Measurements from ENCODE around the gene ARV1. TPM values are rescaled to one million over a fixed set of nuclear protein-coding genes. Genes with fewer than 3 reads are reported as not detected.
A peak's percentile ranks its signal among the peaks of the same experiment; 100 is the strongest.

Gene ARV1
- total and polyA plus RNA-seq, 10 donors: 11.8 to 31.6 (median 18.2) TPM

DNA sequence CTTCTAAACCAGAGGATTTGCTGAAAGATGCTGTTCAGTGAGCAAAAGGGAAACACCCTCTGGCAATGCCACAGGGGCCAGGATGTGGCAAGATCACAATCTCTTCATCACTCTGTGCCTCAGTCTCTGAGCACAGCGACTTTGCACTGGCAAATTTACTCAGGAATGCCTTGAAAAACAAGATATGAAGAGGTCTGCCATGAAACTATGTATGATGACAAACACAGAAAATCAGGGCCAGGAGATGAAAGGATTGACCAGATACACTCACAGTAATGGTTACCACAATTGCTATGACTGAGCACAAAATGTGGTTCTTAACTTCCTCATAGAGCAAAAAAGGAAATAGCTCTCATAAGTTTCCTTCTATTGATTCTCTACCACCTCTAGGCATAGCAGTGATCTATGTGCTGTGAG lies 6.0 kb upstream of the ARV1 start:
- WGBS, 5 donors: 5 to 37% (median 27%) methylated on average over 1 of the region's 1 CpG
- Histone ChIP-seq H3K4me1 (peaks cover 22 to 85% (median 51%) of the 10 kb centered on the region in 6 donors), H3K27me3 (replicated peaks in 1 of 7) (no peaks in the 10 kb centered on the region), H3K9me3 (no peaks in the 10 kb centered on the region), H3K4me3 (peak overlapping the region in 1 of 8 donors; percentile 44), H3K27ac (peak overlapping the region; percentile 22 to 87 (median 74)), H3K36me3 (peaks cover 0 to 17% (median 0%) of the 10 kb centered on the region in 6 donors)
- intact Hi-C loops (cut with DNase I; ENCODE audit: low total_unique reads): no loop called here
- TF ChIP-seq CTCF (IDR thresholded peaks at IDR 0.05 in 8 of 11, conservative IDR thresholded peaks at IDR 0.05 in 3 of 11): no peak
- TF ChIP-seq POLR2AphosphoS5 (IDR thresholded peaks at IDR 0.05): peak in 1 of 3 donors; percentile 68
- no peak for TF ChIP-seq POLR2A (IDR thresholded peaks at IDR 0.05)
- no peak for DNase-seq

- peaks cover 0 to 11% (median 0%) of the 10 kb centered on the region in 6 donors for H3K36me3 ChIP-seq
- intact Hi-C loops (cut with DNase I; ENCODE audit: low total_unique reads): loop anchor here (5.0 kb wide), 1 partner anchor 62 kb away; no protein-coding TSS in a partner anchor
- DNase-seq: no peak
- WGBS, 5 donors: 82 to 97% (median 89%) methylated on average over 2 to 3 of the region's 3 CpGs
- no peaks in the 10 kb centered on the region for H3K9me3 ChIP-seq
- no peak overlapping the region for H3K4me3 ChIP-seq
- H3K27me3 ChIP-seq (replicated peaks in 1 of 7): no peaks in the 10 kb centered on the region
- peaks cover 31 to 87% (median 59%) of the 10 kb centered on the region in 6 donors for H3K4me1 ChIP-seq
- peak overlapping the region in 4 of 8 donors; percentile 12 to 92 (median 86) for H3K27ac ChIP-seq
- TF ChIP-seq POLR2AphosphoS5 (IDR thresholded peaks at IDR 0.05): no peak
- no peak for TF ChIP-seq CTCF (IDR thresholded peaks at IDR 0.05 in 8 of 11, conservative IDR thresholded peaks at IDR 0.05 in 3 of 11)
- TF ChIP-seq POLR2A (IDR thresholded peaks at IDR 0.05): no peak
Observed at GRCh38 chr1:230975636-230976035, 3.3 kb upstream of the ARV1 start.

DNA sequence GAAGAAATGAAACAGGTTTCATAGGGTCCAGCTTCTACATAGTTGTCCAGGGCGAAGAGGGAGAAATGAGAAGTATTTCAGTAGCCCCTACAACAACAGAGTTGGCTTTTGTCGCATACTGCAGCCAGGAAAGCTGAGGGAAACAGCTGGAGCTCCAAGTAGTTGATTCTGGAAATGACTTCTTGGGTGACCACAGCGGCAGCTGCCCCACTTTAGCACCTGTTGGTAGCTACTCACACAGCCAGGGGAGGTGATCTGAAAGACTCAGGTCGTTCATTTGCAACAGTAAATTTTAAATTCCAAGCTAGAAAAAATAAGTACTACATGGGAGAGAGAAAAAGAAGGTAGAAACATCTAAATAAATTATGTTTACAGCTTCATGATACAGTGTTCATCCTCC lies 2.5 kb upstream of the ARV1 start:
- peak overlapping the region in 7 of 8 donors; percentile 73 to 92 (median 85) for H3K27ac ChIP-seq
- WGBS, 5 donors: 82 to 94% (median 90%) methylated on average over 4 of the region's 4 CpGs
- intact Hi-C loops (cut with DNase I; ENCODE audit: low total_unique reads): loop anchor here (5.0 kb wide), 1 partner anchor 61 kb away; no protein-coding TSS in a partner anchor
- no peak for DNase-seq
- peaks cover 31 to 88% (median 59%) of the 10 kb centered on the region in 6 donors for H3K4me1 ChIP-seq
- peaks cover 0 to 17% (median 0%) of the 10 kb centered on the region in 6 donors for H3K36me3 ChIP-seq
- no peaks in the 10 kb centered on the region for H3K9me3 ChIP-seq
- no peaks in the 10 kb centered on the region for H3K27me3 ChIP-seq (replicated peaks in 1 of 7)
- H3K4me3 ChIP-seq: peak overlapping the region in 1 of 8 donors; percentile 99
- TF ChIP-seq CTCF (IDR thresholded peaks at IDR 0.05 in 8 of 11, conservative IDR thresholded peaks at IDR 0.05 in 3 of 11) (no peak), POLR2A (IDR thresholded peaks at IDR 0.05) (no peak), POLR2AphosphoS5 (IDR thresholded peaks at IDR 0.05) (no peak)

- intact Hi-C loops (cut with DNase I; ENCODE audit: low total_unique reads): loop anchor here (5.0 kb wide), 1 partner anchor 60 kb away; no protein-coding TSS in a partner anchor
- peak overlapping the region; percentile 78 to 99 (median 94) for H3K4me3 ChIP-seq
- no peak for TF ChIP-seq CTCF (IDR thresholded peaks at IDR 0.05 in 8 of 11, conservative IDR thresholded peaks at IDR 0.05 in 3 of 11)
- TF ChIP-seq POLR2AphosphoS5 (IDR thresholded peaks at IDR 0.05): peak in 1 of 3 donors; percentile 70
- no peaks in the 10 kb centered on the region for H3K27me3 ChIP-seq (replicated peaks in 1 of 7)
- peak overlapping the region; percentile 73 to 92 (median 84) for H3K27ac ChIP-seq
- peaks cover 0 to 25% (median 0%) of the 10 kb centered on the region in 6 donors for H3K36me3 ChIP-seq
- no peaks in the 10 kb centered on the region for H3K9me3 ChIP-seq
- peaks cover 31 to 81% (median 54%) of the 10 kb centered on the region in 6 donors for H3K4me1 ChIP-seq
- DNase-seq: peak; percentile 76
- WGBS, 5 donors: 21 to 36% (median 26%) methylated on average over 14 of the region's 14 CpGs
Observed at GRCh38 chr1:230976825-230977747, 1.8 kb upstream of the ARV1 start.
